ENCODE results near the gene ARHGAP10. TPM values are rescaled to one million over a fixed set of nuclear protein-coding genes. Genes with fewer than 3 reads are reported as not detected.

Gene ARHGAP10
- total RNA-seq, 1 donor from 2014 or later = 8.3 TPM

GRCh38 chr4:147717878-147718277 is 14.0 kb upstream of the ARHGAP10 start:
- peaks cover 2% of the 10 kb centered on the region for H3K4me1 Mint-ChIP-seq
- no peak overlapping the region for H3K4me3 Mint-ChIP-seq
- H3K36me3 Mint-ChIP-seq (ENCODE audit: low read depth) = no peaks in the 10 kb centered on the region
- no peaks in the 10 kb centered on the region for H3K9me3 Mint-ChIP-seq
- H3K27ac Mint-ChIP-seq = no peak overlapping the region
- intact Hi-C loops (cut with micrococcal nuclease) = no loop called here
- peaks cover 23% of the 10 kb centered on the region for H3K27me3 Mint-ChIP-seq
- DNase-seq = no peak

- Mint-ChIP-seq H3K27ac (no peak overlapping the region), H3K4me1 (no peaks in the 10 kb centered on the region), H3K36me3 (ENCODE audit: low read depth) (no peaks in the 10 kb centered on the region), H3K9me3 (no peaks in the 10 kb centered on the region), H3K27me3 (peaks cover 31% of the 10 kb centered on the region), H3K4me3 (no peak overlapping the region)
- intact Hi-C loops (cut with micrococcal nuclease) = no loop called here
- DNase-seq = no peak
Observed at GRCh38 chr4:147723326-147723725, 8.6 kb upstream of the ARHGAP10 start.

- H3K27me3 Mint-ChIP-seq = peaks cover 38% of the 10 kb centered on the region
- intact Hi-C loops (cut with micrococcal nuclease) = no loop called here
- no peaks in the 10 kb centered on the region for H3K36me3 Mint-ChIP-seq (ENCODE audit: low read depth)
Observed at GRCh38 chr4:147724468-147725201, 7.3 kb upstream of the ARHGAP10 start.

GRCh38 chr4:147725673-147726072 is 6.2 kb upstream of the ARHGAP10 start:
- H3K9me3 Mint-ChIP-seq = no peaks in the 10 kb centered on the region

More at GRCh38 chr4:147724468-147725201, 7.3 kb upstream of the ARHGAP10 start:
- no peak overlapping the region for H3K4me3 Mint-ChIP-seq
- DNase-seq = no peak
- no peaks in the 10 kb centered on the region for H3K4me1 Mint-ChIP-seq
- H3K9me3 Mint-ChIP-seq = no peaks in the 10 kb centered on the region
- no peak overlapping the region for H3K27ac Mint-ChIP-seq

GRCh38 chr4:147727476-147728028 is 4.3 kb upstream of the ARHGAP10 start:
- no peaks in the 10 kb centered on the region for H3K9me3 Mint-ChIP-seq
- no peak overlapping the region for H3K4me3 Mint-ChIP-seq
- DNase-seq = no peak
- H3K36me3 Mint-ChIP-seq (ENCODE audit: low read depth) = no peaks in the 10 kb centered on the region
- peaks cover 5% of the 10 kb centered on the region for H3K4me1 Mint-ChIP-seq
- intact Hi-C loops (cut with micrococcal nuclease) = no loop called here
- H3K27me3 Mint-ChIP-seq = peaks cover 41% of the 10 kb centered on the region
- H3K27ac Mint-ChIP-seq = no peak overlapping the region

More at GRCh38 chr4:147725673-147726072, 6.2 kb upstream of the ARHGAP10 start:
- no peak for DNase-seq
- Mint-ChIP-seq H3K4me3 (no peak overlapping the region), H3K36me3 (ENCODE audit: low read depth) (no peaks in the 10 kb centered on the region), H3K4me1 (no peaks in the 10 kb centered on the region), H3K27ac (no peak overlapping the region), H3K27me3 (peaks cover 41% of the 10 kb centered on the region)
- intact Hi-C loops (cut with micrococcal nuclease) = no loop called here

- intact Hi-C loops (cut with micrococcal nuclease) = loop anchor here (5.0 to 10.0 kb wide), 2 partner anchors 134 to 712 kb away; partner anchors contain the start of gene NR3C2
- H3K4me1 Mint-ChIP-seq = peaks cover 19% of the 10 kb centered on the region
- no peaks in the 10 kb centered on the region for H3K9me3 Mint-ChIP-seq
- H3K27ac Mint-ChIP-seq = no peak overlapping the region
- no peak overlapping the region for H3K4me3 Mint-ChIP-seq
- H3K27me3 Mint-ChIP-seq = peaks cover 39% of the 10 kb centered on the region
- no peaks in the 10 kb centered on the region for H3K36me3 Mint-ChIP-seq (ENCODE audit: low read depth)
- no peak for DNase-seq
Observed at GRCh38 chr4:147730333-147730732, 1.6 kb upstream of the ARHGAP10 start.

GRCh38 chr4:147732518-147733235 is 789 bp downstream of the ARHGAP10 start:
- intact Hi-C loops (cut with micrococcal nuclease) = loop anchor here (1.0 to 10.0 kb wide), 4 partner anchors 62 to 710 kb away; partner anchors contain the start of genes NR3C2 and TMEM184C
- H3K27me3 Mint-ChIP-seq = peaks cover 32% of the 10 kb centered on the region
- peak; percentile 73 for DNase-seq
- peaks cover 35% of the 10 kb centered on the region for H3K4me1 Mint-ChIP-seq
- H3K36me3 Mint-ChIP-seq (ENCODE audit: low read depth) = no peaks in the 10 kb centered on the region
- H3K9me3 Mint-ChIP-seq = no peaks in the 10 kb centered on the region
- peak overlapping the region; percentile 94 for H3K4me3 Mint-ChIP-seq
- peak overlapping the region; percentile 83 for H3K27ac Mint-ChIP-seq

- Mint-ChIP-seq H3K4me3 (peak overlapping the region; percentile 94), H3K4me1 (peaks cover 35% of the 10 kb centered on the region), H3K9me3 (no peaks in the 10 kb centered on the region), H3K27me3 (peaks cover 22% of the 10 kb centered on the region), H3K27ac (no peak overlapping the region), H3K36me3 (ENCODE audit: low read depth) (no peaks in the 10 kb centered on the region)
- DNase-seq = no peak
- intact Hi-C loops (cut with micrococcal nuclease) = loop anchor here (2.0 to 10.0 kb wide), 3 partner anchors 117 to 708 kb away; partner anchors contain the start of genes NR3C2 and TMEM184C
Observed at GRCh38 chr4:147733716-147734344, 1.9 kb downstream of the ARHGAP10 start.

- Mint-ChIP-seq H3K4me3 (no peak overlapping the region), H3K9me3 (no peaks in the 10 kb centered on the region), H3K4me1 (peaks cover 35% of the 10 kb centered on the region), H3K36me3 (ENCODE audit: low read depth) (no peaks in the 10 kb centered on the region), H3K27me3 (peaks cover 19% of the 10 kb centered on the region), H3K27ac (no peak overlapping the region)
- no peak for DNase-seq
- intact Hi-C loops (cut with micrococcal nuclease) = loop anchor here (5.0 to 10.0 kb wide), 2 partner anchors 130 to 708 kb away; partner anchors contain the start of gene NR3C2
Observed at GRCh38 chr4:147734496-147734895, 2.6 kb downstream of the ARHGAP10 start.

- intact Hi-C loops (cut with micrococcal nuclease) = loop anchor here (10.0 kb wide), 1 partner anchor 129 kb away; no protein-coding TSS in a partner anchor
- DNase-seq = no peak
- peaks cover 12% of the 10 kb centered on the region for H3K27me3 Mint-ChIP-seq
- H3K36me3 Mint-ChIP-seq (ENCODE audit: low read depth) = no peaks in the 10 kb centered on the region
- H3K4me3 Mint-ChIP-seq = peak overlapping the region; percentile 14
- H3K9me3 Mint-ChIP-seq = no peaks in the 10 kb centered on the region
- peak overlapping the region; percentile 3 for H3K27ac Mint-ChIP-seq
- peaks cover 37% of the 10 kb centered on the region for H3K4me1 Mint-ChIP-seq
Observed at GRCh38 chr4:147735413-147736301, 3.8 kb downstream of the ARHGAP10 start.

- DNase-seq = no peak
- Mint-ChIP-seq H3K4me3 (peak overlapping the region; percentile 14), H3K9me3 (no peaks in the 10 kb centered on the region), H3K27me3 (peaks cover 12% of the 10 kb centered on the region), H3K4me1 (peaks cover 37% of the 10 kb centered on the region), H3K36me3 (ENCODE audit: low read depth) (no peaks in the 10 kb centered on the region), H3K27ac (no peak overlapping the region)
- intact Hi-C loops (cut with micrococcal nuclease) = loop anchor here (10.0 kb wide), 1 partner anchor 128 kb away; no protein-coding TSS in a partner anchor
Observed at GRCh38 chr4:147736458-147736857, 4.6 kb downstream of the ARHGAP10 start.

- H3K27me3 Mint-ChIP-seq = peaks cover 12% of the 10 kb centered on the region
- intact Hi-C loops (cut with micrococcal nuclease) = loop anchor here (10.0 kb wide), 1 partner anchor 127 kb away; no protein-coding TSS in a partner anchor
- DNase-seq = no peak
- no peaks in the 10 kb centered on the region for H3K36me3 Mint-ChIP-seq (ENCODE audit: low read depth)
- H3K4me1 Mint-ChIP-seq = peaks cover 40% of the 10 kb centered on the region
- H3K27ac Mint-ChIP-seq = no peak overlapping the region
- H3K4me3 Mint-ChIP-seq = no peak overlapping the region
- no peaks in the 10 kb centered on the region for H3K9me3 Mint-ChIP-seq
Observed at GRCh38 chr4:147737623-147738022, 5.7 kb downstream of the ARHGAP10 start.
